ENCODE results near the gene FOXJ2. TPM values are rescaled to one million over a fixed set of nuclear protein-coding genes. Genes with fewer than 3 reads are reported as not detected.
"Not testable (repeated sequence)": the region's sequence is repeated elsewhere in the genome, so short reads cannot be mapped to it uniquely, and the experiment has no call there.

The FOXJ2 gene
- total RNA-seq, 1 experiment from 2014 or later, result 13.4 TPM

- intact Hi-C loops (cut with micrococcal nuclease; ENCODE audit: unreplicated experiment), result no loop called here
- Mint-ChIP-seq H3K27ac (ENCODE audit: unreplicated experiment) (no peak within 1 kb of the TSS), H3K4me1 (ENCODE audit: low read depth, unreplicated experiment) (peaks cover 8% of the 10 kb centered on the region), H3K9me3 (ENCODE audit: low read depth, unreplicated experiment) (no peaks in the 10 kb centered on the region), H3K4me3 (ENCODE audit: low read depth, unreplicated experiment) (no peak within 1 kb of the TSS), H3K36me3 (ENCODE audit: insufficient read depth, unreplicated experiment) (no peaks in the 10 kb centered on the region), H3K27me3 (ENCODE audit: unreplicated experiment) (no peaks in the 10 kb centered on the region)
- BruUV-seq (replicated peaks), result no TSS peak
- no peak for DNase-seq
- CTCF ChIA-PET, result interaction anchor here (0.7 kb wide), 1 partner anchor 132 kb away, joined by 6 read pairs; no protein-coding TSS in a partner anchor
- TF ChIP-seq CTCF (IDR thresholded peaks at IDR 0.05; ENCODE audit: unreplicated experiment), result no peak
These were observed 33.6 kb downstream of the FOXJ2 start, which contains the start of gene C3AR1 for GRCh38 chr12:8065991-8066594. Gene C3AR1 (minus strand): TSS chr12:8066359. CDS start chr12:8060185, 6,174 bp downstream.

GRCh38 chr12:8069582-8069981 is 37.1 kb downstream of the FOXJ2 start:
- intact Hi-C loops (cut with micrococcal nuclease; ENCODE audit: unreplicated experiment), result no loop called here
- no peak for TF ChIP-seq CTCF (IDR thresholded peaks at IDR 0.05; ENCODE audit: unreplicated experiment)
- no peak for DNase-seq
- CTCF ChIA-PET, result no interaction called here
- Mint-ChIP-seq H3K36me3 (ENCODE audit: insufficient read depth, unreplicated experiment) (no peaks in the 10 kb centered on the region), H3K9me3 (ENCODE audit: low read depth, unreplicated experiment) (no peaks in the 10 kb centered on the region), H3K4me1 (ENCODE audit: low read depth, unreplicated experiment) (peaks cover 8% of the 10 kb centered on the region), H3K27ac (ENCODE audit: unreplicated experiment) (no peak overlapping the region), H3K27me3 (ENCODE audit: unreplicated experiment) (no peaks in the 10 kb centered on the region), H3K4me3 (ENCODE audit: low read depth, unreplicated experiment) (no peak overlapping the region)
- no TSS peak for BruUV-seq (replicated peaks)

- not testable (repeated sequence) for H3K9me3 Mint-ChIP-seq (ENCODE audit: low read depth, unreplicated experiment)
These were observed 39.3 kb downstream of the FOXJ2 start for GRCh38 chr12:8071820-8072219.

GRCh38 chr12:8075935-8076334 is 43.4 kb downstream of the FOXJ2 start:
- TF ChIP-seq CTCF (IDR thresholded peaks at IDR 0.05; ENCODE audit: unreplicated experiment), result no peak
- no peak for DNase-seq
- H3K27me3 Mint-ChIP-seq (ENCODE audit: unreplicated experiment), result no peaks in the 10 kb centered on the region
- H3K27ac Mint-ChIP-seq (ENCODE audit: unreplicated experiment), result no peak overlapping the region
- CTCF ChIA-PET, result interaction anchor here (0.5 kb wide), 1 partner anchor 251 kb away, joined by 3 read pairs; no protein-coding TSS in a partner anchor
- peaks cover 17% of the 10 kb centered on the region for H3K4me1 Mint-ChIP-seq (ENCODE audit: low read depth, unreplicated experiment)
- no peak overlapping the region for H3K4me3 Mint-ChIP-seq (ENCODE audit: low read depth, unreplicated experiment)
- no peaks in the 10 kb centered on the region for H3K9me3 Mint-ChIP-seq (ENCODE audit: low read depth, unreplicated experiment)
- intact Hi-C loops (cut with micrococcal nuclease; ENCODE audit: unreplicated experiment), result loop anchor here (5.0 kb wide), 1 partner anchor 39 kb away; no protein-coding TSS in a partner anchor
- no TSS peak for BruUV-seq (replicated peaks)
- no peaks in the 10 kb centered on the region for H3K36me3 Mint-ChIP-seq (ENCODE audit: insufficient read depth, unreplicated experiment)

More at GRCh38 chr12:8071820-8072219, 39.3 kb downstream of the FOXJ2 start:
- H3K27me3 Mint-ChIP-seq (ENCODE audit: unreplicated experiment); H3K4me1 Mint-ChIP-seq (ENCODE audit: low read depth, unreplicated experiment); H3K4me3 Mint-ChIP-seq (ENCODE audit: low read depth, unreplicated experiment); BruUV-seq (replicated peaks); intact Hi-C loops (cut with micrococcal nuclease; ENCODE audit: unreplicated experiment); CTCF ChIA-PET; H3K27ac Mint-ChIP-seq (ENCODE audit: unreplicated experiment); DNase-seq; H3K36me3 Mint-ChIP-seq (ENCODE audit: insufficient read depth, unreplicated experiment): not testable (repeated sequence)

- Mint-ChIP-seq H3K9me3 (ENCODE audit: low read depth, unreplicated experiment) (no peaks in the 10 kb centered on the region), H3K36me3 (ENCODE audit: insufficient read depth, unreplicated experiment) (peaks cover 3% of the 10 kb centered on the region), H3K4me1 (ENCODE audit: low read depth, unreplicated experiment) (peaks cover 17% of the 10 kb centered on the region), H3K27ac (ENCODE audit: unreplicated experiment) (no peak overlapping the region), H3K27me3 (ENCODE audit: unreplicated experiment) (no peaks in the 10 kb centered on the region), H3K4me3 (ENCODE audit: low read depth, unreplicated experiment) (no peak overlapping the region)
- DNase-seq, result no peak
- CTCF ChIA-PET, result interaction anchor here (0.5 kb wide), 1 partner anchor 251 kb away, joined by 3 read pairs; no protein-coding TSS in a partner anchor
- no peak for TF ChIP-seq CTCF (IDR thresholded peaks at IDR 0.05; ENCODE audit: unreplicated experiment)
- no TSS peak for BruUV-seq (replicated peaks)
- intact Hi-C loops (cut with micrococcal nuclease; ENCODE audit: unreplicated experiment), result loop anchor here (5.0 kb wide), 1 partner anchor 39 kb away; no protein-coding TSS in a partner anchor
These were observed 43.9 kb downstream of the FOXJ2 start for GRCh38 chr12:8076366-8076765.

All from Calu3 (cell line).